CD4-positive, alpha-beta T cell treated with Interleukin-6 for 4 hours (primary cell): ENCODE results near the gene MRPS18B.

Experiments
- DNase-seq: peaks from one replicate; pipeline ENCODE4 v3.0.0-alpha.2; 2020; ENCODE audit warnings: mixed read lengths

MRPS18B gene

GRCh38 chr6:30610065-30610464 lies 7.6 kb upstream of the MRPS18B start:
- DNase-seq = no peak

GRCh38 chr6:30611150-30611855 lies 6.3 kb upstream of the MRPS18B start:
- no peak for DNase-seq

GRCh38 chr6:30611856-30612194 lies 5.8 kb upstream of the MRPS18B start:
- DNase-seq = no peak

- no peak for DNase-seq
These were observed 5.4 kb upstream of the MRPS18B start for GRCh38 chr6:30612213-30612612.

- DNase-seq = no peak
These were observed 4.9 kb upstream of the MRPS18B start for GRCh38 chr6:30612687-30613248.

- DNase-seq = no peak
These were observed 4.2 kb upstream of the MRPS18B start for GRCh38 chr6:30613251-30614043.

- no peak for DNase-seq
These were observed 3.4 kb upstream of the MRPS18B start for GRCh38 chr6:30614044-30614842.

GRCh38 chr6:30614843-30615218 lies 2.8 kb upstream of the MRPS18B start:
- peak; percentile 91 for DNase-seq

- DNase-seq = peak; percentile 47
These were observed 2.3 kb upstream of the MRPS18B start for GRCh38 chr6:30615219-30615957.

- DNase-seq = peak; percentile 40
These were observed 1.5 kb upstream of the MRPS18B start for GRCh38 chr6:30615958-30616810.

GRCh38 chr6:30616811-30617564 lies 652 bp upstream of the MRPS18B start, which contains the start of gene PPP1R10:
TSS of gene PPP1R10 (minus strand) at chr6:30617243. CDS start at chr6:30609944, 7,299 bp downstream.
- DNase-seq = peak; percentile 98

- DNase-seq = no peak
These were observed 694 bp downstream of the MRPS18B start for GRCh38 chr6:30618270-30618797.

- DNase-seq = no peak
These were observed 1.9 kb downstream of the MRPS18B start for GRCh38 chr6:30619561-30619960.

- no peak for DNase-seq
These were observed 7.9 kb downstream of the MRPS18B start for GRCh38 chr6:30625511-30625910.

GRCh38 chr6:30626484-30627366 lies 9.1 kb downstream of the MRPS18B start, which contains the start of gene ATAT1:
TSS of gene ATAT1 (plus strand) at chr6:30626874.
- DNase-seq = peak; percentile 91

GRCh38 chr6:30635834-30636233 lies 18.2 kb downstream of the MRPS18B start:
- no peak for DNase-seq

- no peak for DNase-seq
These were observed 22.8 kb downstream of the MRPS18B start for GRCh38 chr6:30640481-30640880.

- peak; percentile 12 for DNase-seq
These were observed 23.4 kb downstream of the MRPS18B start for GRCh38 chr6:30641048-30641447.

GRCh38 chr6:30643656-30644055 lies 26.0 kb downstream of the MRPS18B start:
- DNase-seq = no peak
